ENCODE measurements around the gene CALD1. TPM values are rescaled to one million over a fixed set of nuclear protein-coding genes. Genes with fewer than 3 reads are reported as not detected.

The CALD1 gene
- polyA plus RNA-seq, 1 donor (not counting 4 experiments of a cell fraction or from before 2014, with no cell fraction given) = 229 TPM

DNA sequence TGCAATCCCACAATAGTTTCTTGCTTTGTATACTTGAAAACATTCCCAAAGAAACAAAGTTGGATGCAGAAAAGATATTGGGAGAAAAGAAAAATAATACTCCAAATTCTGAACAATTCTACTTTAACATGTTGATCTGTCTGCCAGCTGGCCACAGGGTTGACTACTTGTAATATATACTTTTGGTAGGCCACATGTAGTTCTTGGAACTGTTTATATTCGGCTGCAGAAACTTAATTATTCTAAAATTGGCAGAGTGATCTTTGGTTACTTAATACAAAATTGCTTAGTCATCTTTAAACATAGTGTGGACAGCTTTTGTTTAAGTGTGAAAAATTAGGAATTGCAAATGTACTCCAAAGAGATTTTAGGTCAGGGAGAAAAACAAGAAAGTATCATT lies 76.0 kb downstream of the CALD1 start:
- no peaks in the 10 kb centered on the region for H3K36me3 ChIP-seq (ENCODE audit: control insufficient read depth in 2 of 2, extremely low read depth in 1 of 2, insufficient read depth in 2 of 2, low read length in 2 of 2)
- no peak for FAIRE-seq
- H3K27me3 ChIP-seq (ENCODE audit: control insufficient read depth, extremely low read depth, insufficient read depth, low read length) = no peaks in the 10 kb centered on the region
- H3K9me3 ChIP-seq (ENCODE audit: control insufficient read depth, low read depth, low read length) = no peaks in the 10 kb centered on the region
- no peaks in the 10 kb centered on the region for H3K9me1 ChIP-seq (ENCODE audit: control insufficient read depth, extremely low read depth, insufficient read depth, low read length)
- no peak overlapping the region for H2AFZ ChIP-seq (ENCODE audit: control insufficient read depth, low read length)
- TF ChIP-seq EZH2 (IDR thresholded peaks at IDR 0.05; ENCODE audit: low read length) = no peak
- TF ChIP-seq, protein P1, sequence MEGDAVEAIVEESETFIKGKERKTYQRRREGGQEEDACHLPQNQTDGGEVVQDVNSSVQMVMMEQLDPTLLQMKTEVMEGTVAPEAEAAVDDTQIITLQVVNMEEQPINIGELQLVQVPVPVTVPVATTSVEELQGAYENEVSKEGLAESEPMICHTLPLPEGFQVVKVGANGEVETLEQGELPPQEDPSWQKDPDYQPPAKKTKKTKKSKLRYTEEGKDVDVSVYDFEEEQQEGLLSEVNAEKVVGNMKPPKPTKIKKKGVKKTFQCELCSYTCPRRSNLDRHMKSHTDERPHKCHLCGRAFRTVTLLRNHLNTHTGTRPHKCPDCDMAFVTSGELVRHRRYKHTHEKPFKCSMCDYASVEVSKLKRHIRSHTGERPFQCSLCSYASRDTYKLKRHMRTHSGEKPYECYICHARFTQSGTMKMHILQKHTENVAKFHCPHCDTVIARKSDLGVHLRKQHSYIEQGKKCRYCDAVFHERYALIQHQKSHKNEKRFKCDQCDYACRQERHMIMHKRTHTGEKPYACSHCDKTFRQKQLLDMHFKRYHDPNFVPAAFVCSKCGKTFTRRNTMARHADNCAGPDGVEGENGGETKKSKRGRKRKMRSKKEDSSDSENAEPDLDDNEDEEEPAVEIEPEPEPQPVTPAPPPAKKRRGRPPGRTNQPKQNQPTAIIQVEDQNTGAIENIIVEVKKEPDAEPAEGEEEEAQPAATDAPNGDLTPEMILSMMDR (optimal IDR thresholded peaks at IDR 0.05 in 1 of 3, IDR thresholded peaks at IDR 0.05 in 1 of 3, conservative IDR thresholded peaks at IDR 0.05 in 1 of 3; ENCODE audit: extremely low read depth in 1 of 3, insufficient read depth in 2 of 3, low read length in 3 of 3) = no peak
- H3K9ac ChIP-seq (ENCODE audit: control insufficient read depth, extremely low read depth, insufficient read depth, low read length) = no peak overlapping the region
- H3K79me2 ChIP-seq (ENCODE audit: control insufficient read depth, insufficient read depth, low read length) = peaks cover 27% of the 10 kb centered on the region
- no peaks in the 10 kb centered on the region for H4K20me1 ChIP-seq (ENCODE audit: control insufficient read depth, extremely low read depth, insufficient read depth, low read length)
- H3K4me1 ChIP-seq (ENCODE audit: control insufficient read depth, extremely low read depth, insufficient read depth, low read length) = peaks cover 10% of the 10 kb centered on the region
- DNase-seq (ENCODE audit: low read depth, low spot score) = no peak
- H3K4me3 ChIP-seq (ENCODE audit: control insufficient read depth in 2 of 3, extremely low read depth in 1 of 3, insufficient read depth in 2 of 3, low read depth in 1 of 3, low read length in 3 of 3) = no peak overlapping the region
- dilution Hi-C loops (cut with MboI; ENCODE audit: extremely low pct_ligation_motif_present, low sequenced_read_pairs) = no loop called here
- H3K4me2 ChIP-seq (ENCODE audit: control insufficient read depth, extremely low read depth, insufficient read depth, low read depth, low read length) = no peak overlapping the region
- H3K27ac ChIP-seq (ENCODE audit: control insufficient read depth, insufficient read depth, low read length) = no peak overlapping the region

DNA sequence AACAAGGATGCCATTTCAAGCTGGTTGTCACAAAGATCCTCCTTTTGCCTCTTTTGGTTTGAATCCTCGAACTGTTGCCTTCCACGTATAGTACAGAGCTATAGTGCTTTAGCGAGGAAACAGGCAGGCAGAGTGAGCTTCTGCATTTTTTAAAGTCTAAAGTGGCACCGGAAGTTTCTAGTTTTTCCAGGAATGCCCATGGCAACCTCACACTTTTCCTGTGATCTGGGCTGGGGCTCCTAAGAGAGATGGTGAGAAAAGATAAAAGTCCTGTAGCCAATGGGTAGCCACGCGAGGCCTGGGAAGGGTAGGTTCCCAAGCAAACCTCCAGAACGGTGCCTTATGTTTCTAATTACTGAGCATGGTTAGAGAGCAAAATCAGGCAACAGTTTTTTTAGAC lies 76.7 kb downstream of the CALD1 start:
- Histone ChIP-seq H4K20me1 (ENCODE audit: control insufficient read depth, extremely low read depth, insufficient read depth, low read length) (no peaks in the 10 kb centered on the region), H3K9me3 (ENCODE audit: control insufficient read depth, low read depth, low read length) (no peaks in the 10 kb centered on the region), H3K36me3 (ENCODE audit: control insufficient read depth in 2 of 2, extremely low read depth in 1 of 2, insufficient read depth in 2 of 2, low read length in 2 of 2) (no peaks in the 10 kb centered on the region), H3K9ac (ENCODE audit: control insufficient read depth, extremely low read depth, insufficient read depth, low read length) (no peak overlapping the region), H2AFZ (ENCODE audit: control insufficient read depth, low read length) (no peak overlapping the region), H3K27ac (ENCODE audit: control insufficient read depth, insufficient read depth, low read length) (no peak overlapping the region), H3K27me3 (ENCODE audit: control insufficient read depth, extremely low read depth, insufficient read depth, low read length) (no peaks in the 10 kb centered on the region), H3K9me1 (ENCODE audit: control insufficient read depth, extremely low read depth, insufficient read depth, low read length) (no peaks in the 10 kb centered on the region), H3K4me2 (ENCODE audit: control insufficient read depth, extremely low read depth, insufficient read depth, low read depth, low read length) (no peak overlapping the region), H3K4me3 (ENCODE audit: control insufficient read depth in 2 of 3, extremely low read depth in 1 of 3, insufficient read depth in 2 of 3, low read depth in 1 of 3, low read length in 3 of 3) (no peak overlapping the region), H3K4me1 (ENCODE audit: control insufficient read depth, extremely low read depth, insufficient read depth, low read length) (peaks cover 4% of the 10 kb centered on the region), H3K79me2 (ENCODE audit: control insufficient read depth, insufficient read depth, low read length) (peaks cover 25% of the 10 kb centered on the region)
- dilution Hi-C loops (cut with MboI; ENCODE audit: extremely low pct_ligation_motif_present, low sequenced_read_pairs) = no loop called here
- DNase-seq (ENCODE audit: low read depth, low spot score) = no peak
- no peak for FAIRE-seq
- TF ChIP-seq, protein P1 (optimal IDR thresholded peaks at IDR 0.05 in 1 of 3, IDR thresholded peaks at IDR 0.05 in 1 of 3, conservative IDR thresholded peaks at IDR 0.05 in 1 of 3; ENCODE audit: extremely low read depth in 1 of 3, insufficient read depth in 2 of 3, low read length in 3 of 3) = no peak
- TF ChIP-seq EZH2 (IDR thresholded peaks at IDR 0.05; ENCODE audit: low read length) = no peak

Data from keratinocyte (primary cell).